H1 (cell line): ENCODE results near the gene KMT2E. TPM values are rescaled to one million over a fixed set of nuclear protein-coding genes. Genes with fewer than 3 reads are reported as not detected.

Experiments used
- CTCF ChIA-PET: fragments of 300-600 bp; sonication (Branson Sonifier 250); formaldehyde crosslinking; loops from one replicate; lab custom pipeline; 2021; ENCODE audit not compliant: partially characterized antibody; lab: Charles Lee
- POLR2A ChIA-PET: fragments of 300-600 bp; sonication (Branson Sonifier 250); formaldehyde crosslinking; loops from one replicate; lab custom pipeline; 2021; ENCODE audit warnings: inconsistent platforms; ENCODE audit not compliant: partially characterized antibody; lab: Charles Lee
- DNase-seq, 2 experiments: peaks; one replicate each; pipeline versions ENCODE4 v3.0.0 to v3.0.0-alpha.2; 2010 to 2022; ENCODE audit warnings: low spot score in 2 of 2, low read depth in 1 of 2, mixed read lengths in 1 of 2
- FAIRE-seq: peaks from 2 replicates; lab custom pipeline; 2011; peaks lifted over from hg19 to GRCh38; lab: Jason Lieb, UNC
- H2AFZ ChIP-seq: 2 replicates; pipeline ENCODE4 v1.8.1; 2012; ENCODE audit warnings: low read length, inconsistent platforms
- H2AK5ac ChIP-seq: 2 replicates; pipeline ENCODE4 v1.6.1; 2013; ENCODE audit warnings: low read depth, low read length
- H2BK120ac ChIP-seq: replicated peaks from 2 replicates; pipeline ENCODE3; 2013; ENCODE audit warnings: low read depth, low read length, inconsistent platforms
- H2BK12ac ChIP-seq: 2 replicates; pipeline ENCODE4 v1.6.1; 2013; ENCODE audit warnings: low read depth, low read length
- H2BK15ac ChIP-seq: 2 replicates; pipeline ENCODE4 v1.6.1; 2013; ENCODE audit warnings: low read length
- H2BK20ac ChIP-seq: 2 replicates; pipeline ENCODE4 v1.6.1; 2013; ENCODE audit warnings: low read length
- H2BK5ac ChIP-seq: 2 replicates; pipeline ENCODE4 v1.6.1; 2013; ENCODE audit warnings: low read depth, low read length
- H3K14ac ChIP-seq: 2 replicates; pipeline ENCODE4 v1.6.1; 2013; ENCODE audit warnings: inconsistent platforms; ENCODE audit not compliant: insufficient read length
- H3K18ac ChIP-seq: 2 replicates; pipeline ENCODE4 v1.6.1; 2013; ENCODE audit warnings: low read length; ENCODE audit errors: extremely low read depth
- H3K23ac ChIP-seq: 2 replicates; pipeline ENCODE4 v1.6.1; 2013; ENCODE audit warnings: inconsistent platforms; ENCODE audit not compliant: insufficient read length
- H3K23me2 ChIP-seq: 2 replicates; pipeline ENCODE4 v1.6.1; 2013; ENCODE audit warnings: low read depth, low read length
- H3K27ac ChIP-seq: 2 replicates; pipeline ENCODE4 v1.6.1; 2011; ENCODE audit warnings: low read depth, low read length, inconsistent platforms
- H3K27me3 ChIP-seq, 4 experiments: replicated peaks in 1 of 4; 1 replicate in 1 of 4; 2 replicates in 3 of 4; pipeline versions ENCODE4 v1.6.1 to v1.8.1; 2011 to 2013; ENCODE audit warnings: low read length in 3 of 4, mild to moderate bottlenecking in 3 of 4, inconsistent platforms in 2 of 4, mixed read lengths in 2 of 4, moderate library complexity in 1 of 4; ENCODE audit not compliant: control insufficient read depth in 3 of 4, insufficient read depth in 3 of 4; ENCODE audit errors: extremely low read depth in 1 of 4
- H3K36me3 ChIP-seq, 4 experiments: 2 replicates each; pipeline versions ENCODE4 v1.6.1 to v1.8.1; 2011 to 2013; ENCODE audit warnings: mild to moderate bottlenecking in 4 of 4, low read length in 3 of 4, moderate library complexity in 2 of 4, control low read depth in 1 of 4, inconsistent platforms in 1 of 4; ENCODE audit not compliant: insufficient read depth in 4 of 4, control insufficient read depth in 2 of 4
- H3K4ac ChIP-seq: replicated peaks from 2 replicates; pipeline ENCODE3; 2013; ENCODE audit warnings: low read length, low read depth, mixed read lengths, inconsistent platforms; ENCODE audit not compliant: insufficient read length
- H3K4me1 ChIP-seq, 4 experiments: replicated peaks in 1 of 4; 1 replicate in 1 of 4; 2 replicates in 3 of 4; pipeline versions ENCODE4 v1.6.1 to v1.8.1; 2011 to 2013; ENCODE audit warnings: low read length in 3 of 4, inconsistent platforms in 2 of 4, mixed read lengths in 1 of 4; ENCODE audit not compliant: insufficient read depth in 4 of 4, control insufficient read depth in 3 of 4
- H3K4me2 ChIP-seq, 2 experiments: 2 replicates each; pipeline versions ENCODE4 v1.6.1 to v1.8.1; 2011 to 2013; ENCODE audit warnings: low read depth in 2 of 2, low read length in 2 of 2, control low read depth in 1 of 2, inconsistent platforms in 1 of 2, mild to moderate bottlenecking in 1 of 2; ENCODE audit not compliant: insufficient read depth in 1 of 2
- H3K4me3 ChIP-seq, 4 experiments: fragments of 200-600, 300-600 bp in 1 of 4; sonication (generic), shearing (Covaris generic), sonication (Bioruptor Twin) in 1 of 4; 2 replicates each; pipeline versions ENCODE4 v1.5.1 to v1.8.1; 2011 to 2016; ENCODE audit warnings: low read length in 4 of 4, low read depth in 3 of 4, control low read depth in 2 of 4, inconsistent platforms in 2 of 4, mild to moderate bottlenecking in 2 of 4, mixed read lengths in 1 of 4, moderate library complexity in 1 of 4; ENCODE audit not compliant: insufficient read depth in 2 of 4; ENCODE audit errors: extremely low read depth in 1 of 4
- H3K56ac ChIP-seq: replicated peaks from 2 replicates; pipeline ENCODE3; 2013; ENCODE audit warnings: low read depth, mild to moderate bottlenecking, mixed read lengths, low read length, inconsistent platforms; ENCODE audit not compliant: insufficient read length
- H3K79me1 ChIP-seq: 2 replicates; pipeline ENCODE4 v1.6.1; 2013; ENCODE audit warnings: low read depth, low read length, control low read depth
- H3K79me2 ChIP-seq, 2 experiments: 2 replicates each; pipeline versions ENCODE4 v1.6.1 to v1.8.1; 2012 to 2013; ENCODE audit warnings: low read length in 2 of 2, mild to moderate bottlenecking in 2 of 2, inconsistent platforms in 1 of 2; ENCODE audit not compliant: insufficient read depth in 2 of 2, control insufficient read depth in 1 of 2
- H3K9ac ChIP-seq, 4 experiments: replicated peaks in 1 of 4; 1 replicate in 1 of 4; 2 replicates in 3 of 4; pipeline versions ENCODE4 v1.6.1 to v1.8.1; 2011 to 2013; ENCODE audit warnings: low read depth in 3 of 4, low read length in 3 of 4, control low read depth in 2 of 4, mild to moderate bottlenecking in 2 of 4, moderate library complexity in 2 of 4, inconsistent platforms in 1 of 4; ENCODE audit errors: extremely low read depth in 1 of 4
- H3K9me3 ChIP-seq, 2 experiments: 2 replicates each; pipeline versions ENCODE4 v1.6.1 to v1.8.1; 2012 to 2013; ENCODE audit warnings: mild to moderate bottlenecking in 2 of 2, moderate library complexity in 2 of 2, control low read depth in 1 of 2, inconsistent platforms in 1 of 2, low read depth in 1 of 2, low read length in 1 of 2, mixed read lengths in 1 of 2; ENCODE audit not compliant: insufficient read depth in 2 of 2
- H4K20me1 ChIP-seq, 2 experiments: replicated peaks in 1 of 2; 2 replicates each; pipeline versions ENCODE3 to v1.8.1; 2011 to 2013; ENCODE audit warnings: inconsistent platforms in 2 of 2, low read length in 2 of 2, mild to moderate bottlenecking in 1 of 2; ENCODE audit not compliant: insufficient read depth in 2 of 2, control insufficient read depth in 1 of 2
- H4K5ac ChIP-seq: 2 replicates; pipeline ENCODE4 v1.6.1; 2013; ENCODE audit warnings: low read length, low read depth, mixed read lengths, inconsistent platforms; ENCODE audit not compliant: insufficient read length
- H4K8ac ChIP-seq: 2 replicates; pipeline ENCODE4 v1.8.0; 2013; ENCODE audit warnings: mild to moderate bottlenecking, moderate library complexity, low read length, inconsistent platforms; ENCODE audit not compliant: insufficient read depth; ENCODE audit errors: extremely low read depth
- H4K91ac ChIP-seq: replicated peaks from 2 replicates; pipeline ENCODE3; 2013; ENCODE audit warnings: low read length, mixed read lengths, inconsistent platforms; ENCODE audit not compliant: insufficient read length
- BCL11A ChIP-seq, 2 experiments: IDR thresholded peaks; one replicate each; pipeline ENCODE4 v1.6.1; 2011; ENCODE audit warnings: low read depth in 2 of 2, low read length in 2 of 2, mild to moderate bottlenecking in 2 of 2
- BRCA1 ChIP-seq: IDR thresholded peaks from 2 replicates; pipeline ENCODE4 v1.6.1; 2012; ENCODE audit warnings: low read depth, low read length, improper control_type of control experiment
- GTF2F1 ChIP-seq: IDR thresholded peaks from 2 replicates; pipeline ENCODE4 v1.6.1; 2012; ENCODE audit warnings: low read depth, low read length, improper control_type of control experiment, borderline replicate concordance
- KDM1A ChIP-seq: fragments of 200-600, 300-600 bp; sonication (generic); IDR thresholded peaks from 2 replicates; pipeline ENCODE4 v1.7.1; 2016; ENCODE audit warnings: mild to moderate bottlenecking, low read length, borderline replicate concordance
- PHF8 ChIP-seq: fragments of 200-600 bp; sonication (generic); conservative IDR thresholded peaks from 2 replicates; pipeline ENCODE4 v1.7.1; 2012; ENCODE audit warnings: low read depth, mild to moderate bottlenecking, inconsistent platforms, low read length, moderate library complexity
- POLR2A ChIP-seq, 2 experiments: IDR thresholded peaks; 1 replicate in 1 of 2; 2 replicates in 1 of 2; pipeline ENCODE4 v1.6.1; 2011; ENCODE audit warnings: low read depth in 2 of 2, low read length in 2 of 2, mild to moderate bottlenecking in 2 of 2; ENCODE audit errors: control extremely low read depth in 1 of 2
- RAD21 ChIP-seq, 2 experiments: IDR thresholded peaks in 1 of 2; conservative IDR thresholded peaks in 1 of 2; 2 replicates each; pipeline ENCODE4 v1.6.1; 2011; ENCODE audit warnings: low read depth in 2 of 2, low read length in 2 of 2, improper control_type of control experiment in 1 of 2, inconsistent platforms in 1 of 2, mild to moderate bottlenecking in 1 of 2, moderate library complexity in 1 of 2
- RBBP5 ChIP-seq: IDR thresholded peaks from 2 replicates; pipeline ENCODE4 v1.7.1; 2012; ENCODE audit warnings: low read depth, mild to moderate bottlenecking, inconsistent platforms, low read length, moderate library complexity, borderline replicate concordance
- SIN3A ChIP-seq, 2 experiments: IDR thresholded peaks in 1 of 2; conservative IDR thresholded peaks in 1 of 2; 2 replicates each; pipeline ENCODE4 v1.6.1; 2011 to 2012; ENCODE audit warnings: low read length in 2 of 2, improper control_type of control experiment in 1 of 2, low read depth in 1 of 2, mild to moderate bottlenecking in 1 of 2
- TBP ChIP-seq: IDR thresholded peaks from 2 replicates; pipeline ENCODE4 v1.6.1; 2011; ENCODE audit warnings: low read depth, low read length, improper control_type of control experiment
- WGBS, 2 experiments: shearing (Covaris generic) in 1 of 2; methylation state at CpG; one replicate each; pipeline versions ENCODE4 v1.1.6 to v1.1.7; 2013 to 2015; ENCODE audit warnings: low lambda C conversion rate in 2 of 2, mixed read lengths in 2 of 2, inconsistent platforms in 1 of 2, low coverage in 1 of 2, missing lambda C conversion rate in 1 of 2; ENCODE audit not compliant: insufficient replicate concordance in 2 of 2, insufficient coverage in 1 of 2, insufficient read length in 1 of 2; ENCODE audit errors: extremely low coverage in 1 of 2, missing lambda C conversion rate in 1 of 2; 5-methylcytosine and 5-hydroxymethylcytosine counted together
- polyA plus RNA-seq, 7 experiments: library from polyadenylated mRNA; depleted of rRNA in 3 of 7; stranded (reverse) in 5 of 7; unstranded in 2 of 7; fragments of >200 nt in 5 of 7; fragments of 200-250 nt in 2 of 7; gene quantifications; 1 replicate in 5 of 7; 2 replicates in 1 of 7; 4 replicates in 1 of 7; pipeline versions ENCODE4 v1.2.1 to v1.2.3, GENCODE V29; 2011 to 2013; ENCODE audit warnings: missing spikeins in 2 of 7, mixed read lengths in 2 of 7
- total RNA-seq: library from RNA; stranded (reverse); fragmentation: NEBNext Ultra II Directional; extraction: Animal tissue kit (Norgen Biotek cat#: 25700); gene quantifications from 2 replicates; pipeline ENCODE4 v1.2.1, GENCODE V29; 2021

KMT2E gene
- total and polyA plus RNA-seq, 2 of the 8 experiments (the other 6 are each of a cell fraction or from before 2014, with no cell fraction given): 10.9 to 45.0 TPM

- no peak overlapping the region for H4K91ac ChIP-seq
- no peak overlapping the region for H2AK5ac ChIP-seq
- no peak overlapping the region for H3K4ac ChIP-seq
- POLR2A ChIA-PET: interaction anchor here (5.4 kb wide), 1 partner anchor 12 kb away, joined by 42 read pairs; the partner anchor contains the start of gene KMT2E
- H3K27ac ChIP-seq: no peak overlapping the region
- TF ChIP-seq GTF2F1 (no peak), SIN3A (conservative IDR thresholded peaks at IDR 0.05 in 1 of 2, IDR thresholded peaks at IDR 0.05 in 1 of 2; ENCODE audit: low read depth in 1 of 2, low read length in 2 of 2) (no peak), RAD21 (IDR thresholded peaks at IDR 0.05 in 1 of 2, conservative IDR thresholded peaks at IDR 0.05 in 1 of 2; ENCODE audit: low read depth in 2 of 2, low read length in 2 of 2) (no peak), BRCA1 (no peak), POLR2A (IDR thresholded peaks at IDR 0.05; ENCODE audit: control extremely low read depth in 1 of 2, low read depth in 2 of 2, low read length in 2 of 2) (no peak), PHF8 (no peak), BCL11A (IDR thresholded peaks at IDR 0.05; ENCODE audit: low read depth in 2 of 2, low read length in 2 of 2) (no peak), TBP (no peak), RBBP5 (no peak), KDM1A (no peak)
- H3K4me1 ChIP-seq: peaks cover 0 to 6% (median 0%) of the 10 kb centered on the region in 4 experiments; a peak in 1 of 7 replicates
- H2BK5ac ChIP-seq: no peak overlapping the region
- H3K36me3 ChIP-seq: no peaks in the 10 kb centered on the region
- no peak overlapping the region for H2BK12ac ChIP-seq
- H3K79me2 ChIP-seq: peaks cover 8 to 100% of the 10 kb centered on the region in 2 experiments
- peaks cover 14 to 18% of the 10 kb centered on the region in 2 experiments for H4K20me1 ChIP-seq
- H2BK120ac ChIP-seq: no peak overlapping the region
- H3K56ac ChIP-seq: no peak overlapping the region
- no peak overlapping the region for H3K14ac ChIP-seq
- no peak overlapping the region for H4K8ac ChIP-seq
- H3K23me2 ChIP-seq: no peaks in the 10 kb centered on the region
- H3K9me3 ChIP-seq: no peaks in the 10 kb centered on the region
- H3K4me2 ChIP-seq: no peak overlapping the region
- no peak overlapping the region for H3K18ac ChIP-seq
- CTCF ChIA-PET: interaction anchor here (0.8 to 1.7 kb wide), 4 partner anchors 9 to 371 kb away, joined by 3 to 4 read pairs (median 3); no protein-coding TSS in a partner anchor
- no peaks in the 10 kb centered on the region for H3K27me3 ChIP-seq
- H3K4me3 ChIP-seq: no peak overlapping the region
- WGBS, 2 experiments: 98% methylated on average over 2 of the region's 2 CpGs; no CpG with 5 or more reads in 1 of the 2 experiments
- no peak overlapping the region for H2BK15ac ChIP-seq
- no peak overlapping the region for H3K9ac ChIP-seq
- no peak overlapping the region for H2AFZ ChIP-seq
- peaks cover 4% of the 10 kb centered on the region; the same call in 1 of the 2 replicates for H3K79me1 ChIP-seq
- no peak overlapping the region for H4K5ac ChIP-seq
- no peak overlapping the region for H3K23ac ChIP-seq
- no peak for DNase-seq
- FAIRE-seq: no peak
- no peak overlapping the region for H2BK20ac ChIP-seq
Observed at GRCh38 chr7:105026750-105027149, 12.7 kb downstream of the KMT2E start.
